T-helper 2 cell (primary cell): ENCODE data around the gene IL1F10.

Source experiments
- DNase-seq, 5 experiments: peaks; one replicate each; pipeline versions ENCODE4 v3.0.0 to v3.0.0-alpha.2; 2012 to 2022

Gene IL1F10

GRCh38 chr2:113058998-113059960 lies 8.5 kb upstream of the IL1F10 start, which contains the start of gene IL36RN:
Gene IL36RN (plus strand): TSS chr2:113059198. CDS start chr2:113059439, 241 bp downstream.
- no peak for DNase-seq

DNA sequence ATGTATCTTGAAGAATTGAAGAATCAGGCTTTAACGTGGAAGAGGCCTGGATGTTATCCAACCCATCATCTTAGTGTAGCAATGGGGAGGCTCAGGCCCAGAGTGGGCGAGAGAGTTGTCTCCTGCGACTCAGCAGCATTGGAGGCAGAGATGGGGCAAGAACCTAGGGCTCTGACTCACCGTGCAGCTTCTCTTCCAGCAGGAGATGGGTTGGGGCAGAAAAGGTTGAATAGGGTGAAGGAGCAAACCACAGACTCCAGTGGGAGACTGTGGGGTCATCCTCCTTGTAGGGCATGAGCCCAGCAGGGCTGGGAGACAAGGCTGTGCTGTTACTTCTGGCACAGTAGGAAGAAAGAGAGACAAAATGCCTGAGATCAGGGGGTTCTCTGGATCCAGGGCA lies 7.4 kb upstream of the IL1F10 start:
- no peak for DNase-seq

DNA sequence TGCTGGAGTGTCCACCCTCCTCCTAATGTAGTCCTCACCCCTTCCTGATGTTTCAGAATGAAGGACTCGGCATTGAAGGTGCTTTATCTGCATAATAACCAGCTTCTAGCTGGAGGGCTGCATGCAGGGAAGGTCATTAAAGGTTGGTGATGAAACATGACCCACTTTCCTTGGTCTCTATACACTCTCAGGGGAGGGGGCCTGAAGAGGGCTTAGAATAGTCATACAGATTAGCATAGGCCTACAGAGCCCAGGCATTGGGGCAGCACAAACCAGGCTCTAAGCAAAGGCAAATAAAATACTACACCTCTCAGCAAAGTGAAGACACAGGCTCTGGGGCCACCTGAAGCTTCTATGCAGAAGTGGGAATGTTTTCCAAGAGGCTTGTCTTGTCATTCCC lies 7.0 kb upstream of the IL1F10 start:
- no peak for DNase-seq

DNA sequence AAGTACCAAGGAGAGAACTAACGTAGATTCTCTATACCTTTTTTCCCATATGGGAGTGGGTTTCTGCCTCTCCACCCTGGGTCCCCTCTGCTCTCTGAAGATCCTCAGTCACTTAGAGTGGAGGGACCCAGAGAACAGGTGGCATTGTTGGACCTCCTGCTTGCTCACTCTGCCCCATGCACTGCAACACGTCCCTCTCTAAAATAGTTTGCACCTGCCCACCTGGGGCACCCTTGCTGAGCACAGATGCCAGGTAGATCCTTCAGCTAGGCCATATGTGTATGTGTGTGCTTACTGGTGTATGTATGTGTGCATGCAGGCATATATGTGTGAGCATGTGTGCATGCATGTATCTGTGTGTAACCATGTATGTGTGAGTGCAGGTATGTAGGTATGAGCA lies 6.5 kb upstream of the IL1F10 start:
- no peak for DNase-seq

DNA sequence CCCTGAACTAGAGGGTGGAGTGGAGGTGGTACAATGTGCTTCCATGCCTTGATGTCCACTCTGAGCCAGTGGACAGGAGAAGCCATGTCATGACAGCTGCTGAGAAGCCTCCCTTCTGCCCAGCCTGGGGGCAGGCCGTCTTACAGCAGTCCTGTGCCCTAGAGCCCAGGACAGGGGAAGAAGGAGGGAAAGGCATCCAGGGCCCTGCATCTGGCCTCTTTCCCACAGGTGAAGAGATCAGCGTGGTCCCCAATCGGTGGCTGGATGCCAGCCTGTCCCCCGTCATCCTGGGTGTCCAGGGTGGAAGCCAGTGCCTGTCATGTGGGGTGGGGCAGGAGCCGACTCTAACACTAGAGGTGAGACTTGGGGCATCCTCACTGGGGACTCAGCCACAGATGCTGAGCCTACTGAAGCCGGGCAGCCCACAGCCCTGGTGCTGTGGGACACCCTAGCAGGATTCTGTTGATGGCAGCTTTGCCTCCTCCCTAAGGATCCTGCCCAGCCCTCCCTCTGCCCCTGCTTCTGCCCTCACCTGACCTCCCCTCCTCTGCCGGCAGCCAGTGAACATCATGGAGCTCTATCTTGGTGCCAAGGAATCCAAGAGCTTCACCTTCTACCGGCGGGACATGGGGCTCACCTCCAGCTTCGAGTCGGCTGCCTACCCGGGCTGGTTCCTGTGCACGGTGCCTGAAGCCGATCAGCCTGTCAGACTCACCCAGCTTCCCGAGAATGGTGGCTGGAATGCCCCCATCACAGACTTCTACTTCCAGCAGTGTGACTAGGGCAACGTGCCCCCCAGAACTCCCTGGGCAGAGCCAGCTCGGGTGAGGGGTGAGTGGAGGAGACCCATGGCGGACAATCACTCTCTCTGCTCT lies 5.6 kb upstream of the IL1F10 start:
- no peak for DNase-seq

DNA sequence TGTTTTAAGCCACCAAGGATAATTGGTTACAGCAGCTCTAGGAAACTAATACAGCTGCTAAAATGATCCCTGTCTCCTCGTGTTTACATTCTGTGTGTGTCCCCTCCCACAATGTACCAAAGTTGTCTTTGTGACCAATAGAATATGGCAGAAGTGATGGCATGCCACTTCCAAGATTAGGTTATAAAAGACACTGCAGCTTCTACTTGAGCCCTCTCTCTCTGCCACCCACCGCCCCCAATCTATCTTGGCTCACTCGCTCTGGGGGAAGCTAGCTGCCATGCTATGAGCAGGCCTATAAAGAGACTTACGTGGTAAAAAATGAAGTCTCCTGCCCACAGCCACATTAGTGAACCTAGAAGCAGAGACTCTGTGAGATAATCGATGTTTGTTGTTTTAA lies 3.5 kb upstream of the IL1F10 start:
- no peak for DNase-seq

GRCh38 chr2:113064898-113065297 lies 2.9 kb upstream of the IL1F10 start:
- no peak for DNase-seq

DNA sequence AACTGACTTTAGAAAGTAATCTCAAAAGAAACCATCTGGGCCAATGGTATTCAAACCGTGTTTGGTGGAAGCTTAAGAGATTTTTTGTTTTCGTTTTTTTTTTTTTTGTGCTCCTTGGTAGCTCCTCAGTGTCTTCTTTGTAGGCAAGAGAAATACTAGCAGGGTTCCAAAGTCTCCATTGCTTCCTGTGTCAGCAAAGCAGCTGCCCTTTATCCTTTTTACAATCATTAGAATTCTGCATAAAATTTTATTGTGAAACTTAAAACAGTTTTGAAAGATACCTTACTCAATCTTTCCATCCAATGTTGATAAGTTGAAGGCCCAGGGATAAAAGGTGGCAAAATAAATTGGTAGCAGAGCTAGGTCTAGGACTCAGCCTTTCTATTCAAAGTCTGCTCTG lies 479 bp downstream of the IL1F10 start:
- DNase-seq, result no peak

GRCh38 chr2:113068706-113069485 lies 1.1 kb downstream of the IL1F10 start:
- DNase-seq, result no peak

- DNase-seq, result no peak
Observed at GRCh38 chr2:113069676-113070605, 2.2 kb downstream of the IL1F10 start.

GRCh38 chr2:113070606-113070975 lies 2.8 kb downstream of the IL1F10 start:
- DNase-seq, result no peak

- DNase-seq, result no peak
Observed at GRCh38 chr2:113072584-113072983, 4.8 kb downstream of the IL1F10 start.

GRCh38 chr2:113073325-113073834 lies 5.6 kb downstream of the IL1F10 start:
- DNase-seq, result no peak

DNA sequence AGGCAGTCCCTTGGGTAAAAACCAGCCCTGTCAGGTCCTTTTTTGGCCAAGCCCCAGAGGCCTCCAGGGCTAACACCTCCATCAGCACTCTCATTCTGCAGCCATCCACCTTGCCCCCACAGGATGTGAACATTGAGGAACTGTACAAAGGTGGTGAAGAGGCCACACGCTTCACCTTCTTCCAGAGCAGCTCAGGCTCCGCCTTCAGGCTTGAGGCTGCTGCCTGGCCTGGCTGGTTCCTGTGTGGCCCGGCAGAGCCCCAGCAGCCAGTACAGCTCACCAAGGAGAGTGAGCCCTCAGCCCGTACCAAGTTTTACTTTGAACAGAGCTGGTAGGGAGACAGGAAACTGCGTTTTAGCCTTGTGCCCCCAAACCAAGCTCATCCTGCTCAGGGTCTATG lies 7.3 kb downstream of the IL1F10 start:
- peak in 1 of 5 experiments; percentile 22 for DNase-seq

GRCh38 chr2:113075600-113075999 lies 7.8 kb downstream of the IL1F10 start:
- no peak for DNase-seq

- no peak for DNase-seq
Observed at GRCh38 chr2:113076954-113077669, 9.3 kb downstream of the IL1F10 start.

- DNase-seq, result no peak
Observed at GRCh38 chr2:113077921-113078320, 10.2 kb downstream of the IL1F10 start.

GRCh38 chr2:113078350-113078839 lies 10.6 kb downstream of the IL1F10 start:
- DNase-seq, result no peak

- DNase-seq, result no peak
Observed at GRCh38 chr2:113079131-113079530, 11.4 kb downstream of the IL1F10 start.

- peak in 3 of 5 experiments; percentile 12 to 38 (median 15) for DNase-seq
Observed at GRCh38 chr2:113080134-113080533, 12.4 kb downstream of the IL1F10 start.
